Body of pancreas (tissue), 4 donors: ENCODE data around the gene XRN2.

Experiments used
- CTCF ChIP-seq, 7 experiments: fragments of 450-650 bp in 4 of 7; fragments of 200-600 bp in 3 of 7; sonication (generic) in 3 of 7; IDR thresholded peaks; one replicate each; pipeline ENCODE4 v1.5.1; 2016 to 2019; ENCODE audit warnings: antibody characterized with exemption in 7 of 7
- POLR2A ChIP-seq, 3 donors: fragments of 450-650 bp; IDR thresholded peaks; one replicate each; pipeline ENCODE4 v1.6.1; 2016; ENCODE audit warnings: antibody characterized with exemption in 3 of 3, mild to moderate bottlenecking in 2 of 3

DNA sequence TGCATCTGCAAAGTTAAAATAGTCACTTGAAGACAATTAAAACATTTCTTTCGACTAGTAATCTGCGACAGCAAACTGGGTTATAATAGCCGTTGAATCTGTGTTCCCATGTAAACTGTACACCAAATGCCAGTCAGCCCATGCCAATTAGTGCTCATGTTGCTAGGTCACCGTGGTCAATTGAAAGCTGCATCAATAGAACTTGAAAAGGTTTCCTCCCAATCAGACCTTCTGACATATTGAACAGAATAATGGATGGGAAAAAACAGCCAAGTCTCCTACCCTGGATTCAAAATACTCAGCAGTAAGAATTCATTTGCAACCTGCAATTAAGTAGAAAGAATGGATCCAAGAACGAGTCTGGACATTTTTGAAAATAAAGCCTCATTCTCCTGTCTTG, 83.0 kb downstream of the XRN2 start:
- TF ChIP-seq CTCF (IDR thresholded peaks at IDR 0.05) (no peak), POLR2A (IDR thresholded peaks at IDR 0.05) (no peak)
